Vein endothelial cell (primary cell): ENCODE measurements around the gene CHMP5. TPM values are rescaled to one million over a fixed set of nuclear protein-coding genes. Genes with fewer than 3 reads are reported as not detected.

Source experiments
- total RNA-seq: library from RNA; depleted of rRNA; stranded (reverse); fragments of >200 nt; gene quantifications from 2 replicates; pipeline ENCODE4 v1.2.3, GENCODE V29; 2012

CHMP5 gene
- 67.5 and 68.6 TPM in 2 replicates for total RNA-seq

GRCh38 chr9:33264473-33265177 lies at the start of gene CHMP5, which contains the start of gene BAG1:
Gene CHMP5 (plus strand): TSS chr9:33265049. CDS start chr9:33265079, 30 bp downstream.
Gene BAG1 (minus strand): TSS chr9:33264708.

GRCh38 chr9:33239921-33240320 lies 24.9 kb upstream of the CHMP5 start, which contains the start of gene SPINK4:
Gene SPINK4 (plus strand): TSS chr9:33240167. CDS start chr9:33240209, 42 bp downstream.

GRCh38 chr9:33290247-33291030 lies 25.6 kb downstream of the CHMP5 start, which contains the start of gene NFX1:
Gene NFX1 (plus strand): TSS chr9:33290516. CDS start chr9:33290573, 57 bp downstream.

Other genes starting within 250 kb of the CHMP5 start
- gene DNAJA1, start 239.8 kb upstream of the CHMP5 start, total RNA-seq: 101 and 122 TPM in 2 replicates
- gene SMU1, start 188.4 kb upstream of the CHMP5 start, total RNA-seq: 26.8 and 31.5 TPM in 2 replicates
- 21.4 and 24.8 TPM in 2 replicates for gene B4GALT1, start 97.7 kb upstream of the CHMP5 start, total RNA-seq
- gene SPINK4, start 24.9 kb upstream of the CHMP5 start, total RNA-seq: not detected in 2 replicates
- gene BAG1, start 341 bp upstream of the CHMP5 start, total RNA-seq: 30.1 and 58.3 TPM in 2 replicates
- 19.3 and 22.2 TPM in 2 replicates for gene NFX1, start 25.5 kb downstream of the CHMP5 start, total RNA-seq
- 0.19 TPM in 1 of 2 replicates, not detected in the other for gene AQP7, start 137.5 kb downstream of the CHMP5 start, total RNA-seq
- 0.10 TPM in 1 of 2 replicates, not detected in the other for gene AQP3, start 182.5 kb downstream of the CHMP5 start, total RNA-seq
- gene NOL6, start 208.9 kb downstream of the CHMP5 start, total RNA-seq: 41.2 and 41.5 TPM in 2 replicates